NCI-H748 (cell line): ENCODE data around the gene CYP4F11.
A peak's percentile ranks its signal among the peaks of the same experiment; 100 is the strongest.
"Not testable (repeated sequence)": the region's sequence is repeated elsewhere in the genome, so short reads cannot be mapped to it uniquely, and the experiment has no call there.

Experiments used
- DNase-seq: peaks from one replicate; lab custom pipeline; 2025; ENCODE audit not compliant: unreplicated experiment; lab: John Stamatoyannopoulos, UW

Gene CYP4F11

DNA sequence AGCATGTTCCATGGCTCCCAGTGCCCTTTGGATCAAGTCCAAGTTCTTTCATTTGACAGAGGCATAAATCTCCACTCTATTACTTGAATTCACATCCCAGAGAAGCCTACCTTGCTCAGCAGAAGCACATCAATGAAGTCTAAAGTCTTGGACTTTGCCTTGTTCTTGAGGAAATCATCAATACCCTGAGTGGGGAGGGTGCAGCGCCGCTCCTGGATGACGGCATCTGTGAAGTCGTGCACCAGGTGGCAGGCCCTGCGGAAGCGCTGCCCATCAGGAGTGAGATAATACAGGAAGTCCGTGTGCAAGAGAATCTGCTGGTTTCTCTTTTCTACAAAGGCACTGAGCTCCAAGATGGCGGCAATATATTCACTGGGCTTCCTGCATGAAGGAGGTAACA lies 10.6 kb downstream of the CYP4F11 start:
- no peak for DNase-seq

DNA sequence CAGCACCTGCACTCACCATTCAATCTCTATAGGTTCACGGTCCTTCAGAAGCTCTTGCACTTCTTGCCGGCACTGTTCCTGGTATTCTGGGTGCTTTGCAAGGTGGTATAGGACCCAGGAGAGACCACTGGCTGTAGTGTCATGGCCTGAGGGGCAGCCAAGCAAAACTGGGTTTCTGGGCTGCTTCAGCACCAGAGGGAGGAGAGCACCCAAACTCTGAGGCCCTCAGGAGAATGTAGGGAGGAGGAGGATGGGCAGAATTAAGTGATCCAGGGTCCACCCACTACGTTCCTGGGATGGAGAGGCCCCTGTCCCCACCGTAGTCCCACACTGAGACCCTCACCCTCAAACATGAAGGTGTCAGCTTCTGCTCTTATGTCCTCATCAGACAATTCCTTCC lies 12.3 kb downstream of the CYP4F11 start:
- no peak for DNase-seq

- no peak for DNase-seq
Measured at GRCh38 chr19:15919243-15919642, 15.1 kb downstream of the CYP4F11 start.

- no peak for DNase-seq
Measured at GRCh38 chr19:15915109-15915508, 19.2 kb downstream of the CYP4F11 start.

GRCh38 chr19:15913830-15914229 lies 20.5 kb downstream of the CYP4F11 start:
- DNase-seq: no peak

GRCh38 chr19:15913384-15913783 lies 20.9 kb downstream of the CYP4F11 start:
- no peak for DNase-seq

DNA sequence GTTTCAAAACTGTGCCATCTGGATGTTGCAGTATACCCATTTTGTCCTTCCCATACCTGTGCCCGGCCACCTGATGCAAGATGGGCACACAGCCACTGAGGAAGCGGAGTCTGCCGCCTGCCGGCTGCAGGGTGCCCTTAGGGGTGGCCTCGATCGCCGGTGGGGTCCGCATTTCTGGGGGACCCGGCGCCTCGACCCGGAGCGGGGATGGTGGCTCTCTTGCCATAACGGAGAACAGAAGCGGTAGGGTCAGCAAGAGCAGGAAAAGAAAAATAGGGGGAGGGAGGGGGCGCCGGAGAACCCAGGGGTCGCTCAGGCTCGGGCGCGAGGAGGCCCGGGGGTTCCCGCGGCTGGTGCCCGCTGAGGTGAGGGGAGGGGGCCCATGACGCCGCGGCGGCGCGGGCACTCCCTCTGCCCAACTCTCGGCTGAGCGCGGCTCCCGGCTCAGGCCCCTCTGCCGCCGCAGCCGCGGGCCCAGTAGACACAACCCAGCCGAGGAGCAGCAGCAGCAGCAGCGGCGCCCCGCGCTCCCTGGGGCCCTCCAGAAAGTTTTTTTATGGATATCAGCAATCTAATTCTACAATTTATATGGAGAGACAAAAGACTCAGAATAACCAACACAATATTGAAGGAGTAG lies 22.6 kb downstream of the CYP4F11 start:
- DNase-seq: peak; percentile 20

- DNase-seq: no peak
Measured at GRCh38 chr19:15905026-15905425, 29.3 kb downstream of the CYP4F11 start.

DNA sequence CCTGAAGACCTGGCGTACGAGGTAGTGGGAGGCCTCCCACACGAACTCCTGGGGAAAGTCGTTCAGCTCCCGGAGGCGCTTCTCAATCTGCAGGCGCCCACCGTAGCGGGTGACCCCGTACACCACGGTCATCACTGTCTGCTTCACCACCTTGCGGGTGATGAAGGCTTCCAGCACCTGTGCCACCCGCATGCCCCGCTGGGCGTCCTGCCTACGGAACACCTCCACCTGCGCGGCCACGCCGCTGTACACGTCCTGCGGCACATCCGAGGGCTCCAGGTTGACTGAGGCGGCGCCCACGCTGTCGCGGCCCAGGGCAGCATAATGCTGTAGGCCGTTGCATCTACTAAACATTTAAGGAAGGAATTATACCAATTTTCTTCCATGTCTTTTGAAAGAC lies 31.4 kb downstream of the CYP4F11 start:
- not testable (repeated sequence) for DNase-seq

DNA sequence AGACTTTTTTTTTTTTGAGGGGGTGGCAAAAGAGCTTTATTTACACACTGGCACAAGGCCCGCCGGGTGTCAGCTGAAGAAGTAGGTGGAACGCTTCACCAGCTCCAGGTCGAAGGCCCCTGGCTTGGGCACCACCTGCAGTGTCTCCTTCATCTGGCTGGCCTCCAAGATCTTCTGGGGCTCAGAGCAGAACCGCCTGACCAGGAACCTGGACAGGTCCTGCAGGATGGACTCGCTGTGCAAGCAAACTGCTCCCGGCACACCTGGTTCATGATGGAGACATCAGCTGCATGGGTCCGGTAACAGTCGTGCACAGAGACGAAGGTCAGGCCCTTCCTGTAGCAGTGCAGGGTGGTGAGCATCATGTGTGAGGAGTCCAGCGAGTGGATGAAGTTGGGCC lies 32.1 kb downstream of the CYP4F11 start:
- DNase-seq: no peak

GRCh38 chr19:15900504-15900903 lies 33.8 kb downstream of the CYP4F11 start:
- DNase-seq: no peak

GRCh38 chr19:15900032-15900431 lies 34.3 kb downstream of the CYP4F11 start:
- DNase-seq: not testable (repeated sequence)

DNA sequence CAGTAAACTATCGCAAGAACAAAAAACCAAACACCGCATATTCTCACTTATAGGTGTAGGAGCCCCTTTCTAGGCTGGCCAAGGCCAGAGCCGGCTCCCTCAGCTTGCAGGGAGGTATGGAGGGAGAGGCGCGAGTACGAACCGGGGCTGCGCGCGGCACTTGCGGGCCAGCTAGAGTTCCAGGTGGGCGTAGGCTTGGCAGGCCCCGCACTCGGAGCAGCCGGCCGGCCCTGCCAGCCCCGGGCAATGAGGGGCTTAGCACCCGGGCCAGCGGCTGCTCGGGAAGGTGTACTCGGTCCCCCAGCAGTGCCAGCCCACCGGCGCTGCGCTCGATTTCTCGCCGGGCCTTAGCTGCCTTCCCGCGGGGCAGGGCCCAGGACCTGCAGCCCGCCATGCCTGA lies 34.8 kb downstream of the CYP4F11 start:
- not testable (repeated sequence) for DNase-seq

GRCh38 chr19:15897738-15898276 lies 36.5 kb downstream of the CYP4F11 start, which contains the start of gene CYP4F2:
CYP4F2 (minus strand) TSS chr19:15898074; CDS start chr19:15897611, 463 bp downstream.
- DNase-seq: no peak

DNA sequence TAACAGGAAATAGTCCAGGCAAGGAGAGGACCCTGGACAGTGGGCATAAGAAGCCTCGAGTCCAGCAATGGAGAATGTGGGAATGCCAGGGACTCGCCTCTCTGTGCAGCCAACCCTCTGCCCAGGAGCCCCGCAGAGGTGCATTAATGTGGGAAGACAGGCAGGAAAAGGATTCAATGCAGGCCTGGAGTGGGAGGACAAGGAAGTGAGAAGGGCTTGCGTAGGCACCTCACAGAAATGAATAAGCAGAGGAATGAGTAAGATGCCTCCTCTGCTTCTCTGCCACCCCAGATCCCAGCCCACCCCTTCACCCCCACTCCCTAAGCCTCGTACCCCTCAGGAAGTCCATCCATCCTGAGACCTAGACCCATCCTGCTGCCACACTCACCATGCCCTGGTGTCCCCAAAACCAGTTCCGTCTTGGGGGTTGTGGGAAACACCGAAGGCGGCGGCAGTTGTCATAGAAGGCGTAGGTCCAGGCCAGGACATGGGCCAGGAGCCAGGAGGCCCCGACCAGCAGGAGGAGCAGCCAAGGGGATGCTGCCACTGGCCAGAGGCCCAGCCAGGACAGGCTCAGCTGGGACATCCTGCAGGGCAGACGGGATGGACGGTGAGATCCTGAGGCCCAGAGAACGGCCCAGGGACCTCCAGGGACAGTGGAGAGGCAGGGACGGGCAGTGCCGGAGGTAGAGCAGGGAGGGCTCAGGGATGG lies 37.1 kb downstream of the CYP4F11 start:
- no peak for DNase-seq

GRCh38 chr19:15895876-15896430 lies 38.4 kb downstream of the CYP4F11 start:
- DNase-seq: no peak

- DNase-seq: no peak
Measured at GRCh38 chr19:15894359-15894758, 40.0 kb downstream of the CYP4F11 start.

DNA sequence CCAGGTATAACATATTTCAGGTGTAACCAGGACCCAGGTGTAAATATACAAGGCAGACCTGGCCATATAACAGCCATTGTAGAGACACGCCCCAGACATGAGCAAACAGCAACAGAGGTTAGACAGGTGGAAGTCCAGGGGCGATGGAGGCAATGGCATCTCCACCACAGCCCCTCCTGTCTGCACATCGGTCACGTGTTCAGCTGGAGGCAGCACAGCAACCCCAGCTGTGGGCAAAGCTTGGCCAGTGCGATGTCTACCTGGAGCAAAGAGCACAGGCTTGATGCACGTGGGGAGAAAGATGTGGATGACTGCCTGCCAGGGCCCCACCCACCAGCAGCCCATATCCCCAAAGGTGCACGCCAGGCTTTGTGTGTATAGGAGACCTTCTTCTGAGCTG lies 40.9 kb downstream of the CYP4F11 start:
- DNase-seq: no peak

- no peak for DNase-seq
Measured at GRCh38 chr19:15892012-15892411, 42.3 kb downstream of the CYP4F11 start.

DNA sequence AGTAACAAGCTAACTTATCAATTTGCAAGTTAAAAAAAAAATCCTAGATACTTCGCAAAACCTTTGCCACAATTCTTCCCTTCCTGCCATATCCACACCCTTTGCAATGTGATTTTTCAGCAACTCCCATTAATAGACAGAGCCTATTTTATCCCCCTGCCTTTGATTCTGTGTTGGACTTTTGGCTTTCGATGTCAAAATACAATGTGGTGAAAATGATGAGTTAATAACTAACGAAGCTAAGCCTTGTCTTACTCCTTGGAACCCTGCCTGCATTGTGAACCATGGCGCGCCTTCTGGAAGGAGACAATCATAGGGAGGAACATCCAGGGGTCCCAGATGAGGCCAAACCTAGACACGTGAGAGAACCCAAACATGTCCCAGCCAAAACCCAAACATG lies 42.9 kb downstream of the CYP4F11 start:
- DNase-seq: no peak

GRCh38 chr19:15889339-15889738 lies 45.0 kb downstream of the CYP4F11 start:
- DNase-seq: not testable (repeated sequence)

GRCh38 chr19:15885919-15886318 lies 48.4 kb downstream of the CYP4F11 start:
- DNase-seq: no peak
